Central memory CD8-positive, alpha-beta T cell (primary cell): Measurements from ENCODE around the gene GPA33.
"Not testable (repeated sequence)": the region's sequence is repeated elsewhere in the genome, so short reads cannot be mapped to it uniquely, and the experiment has no call there.

ENCODE experiments used
- ATAC-seq: fragments of 150-1000 bp; cut with Tn5 transposase; replicated peaks from 2 replicates; pipeline ENCODE4 v1.10.0; 2022; ENCODE audit warnings: mild to moderate bottlenecking, moderate FRiP score, moderate number of reproducible peaks; ENCODE audit not compliant: poor library complexity, severe bottlenecking; ENCODE audit errors: extremely low read depth
- DNase-seq, 2 donors: peaks; one replicate each; pipeline ENCODE4 v3.0.0; 2021; ENCODE audit warnings: low spot score in 2 of 2
- H3K27ac Mint-ChIP-seq: one replicate; pipeline ENCODE4 v1.8.0; 2022; ENCODE audit warnings: low read depth, mild to moderate bottlenecking, moderate library complexity, mixed read lengths
- H3K27me3 Mint-ChIP-seq: one replicate; pipeline ENCODE4 v1.8.0; 2022; ENCODE audit warnings: mixed read lengths
- H3K36me3 Mint-ChIP-seq: one replicate; pipeline ENCODE4 v1.8.0; 2022; ENCODE audit warnings: mild to moderate bottlenecking, moderate library complexity, mixed read lengths; ENCODE audit not compliant: insufficient read depth
- H3K4me1 Mint-ChIP-seq: one replicate; pipeline ENCODE4 v1.8.0; 2022; ENCODE audit warnings: mixed read lengths
- H3K4me3 Mint-ChIP-seq: one replicate; pipeline ENCODE4 v1.8.0; 2022; ENCODE audit warnings: mild to moderate bottlenecking, moderate library complexity, mixed read lengths
- H3K9me3 Mint-ChIP-seq: one replicate; pipeline ENCODE4 v1.8.0; 2022; ENCODE audit warnings: mixed read lengths

The GPA33 gene

DNA sequence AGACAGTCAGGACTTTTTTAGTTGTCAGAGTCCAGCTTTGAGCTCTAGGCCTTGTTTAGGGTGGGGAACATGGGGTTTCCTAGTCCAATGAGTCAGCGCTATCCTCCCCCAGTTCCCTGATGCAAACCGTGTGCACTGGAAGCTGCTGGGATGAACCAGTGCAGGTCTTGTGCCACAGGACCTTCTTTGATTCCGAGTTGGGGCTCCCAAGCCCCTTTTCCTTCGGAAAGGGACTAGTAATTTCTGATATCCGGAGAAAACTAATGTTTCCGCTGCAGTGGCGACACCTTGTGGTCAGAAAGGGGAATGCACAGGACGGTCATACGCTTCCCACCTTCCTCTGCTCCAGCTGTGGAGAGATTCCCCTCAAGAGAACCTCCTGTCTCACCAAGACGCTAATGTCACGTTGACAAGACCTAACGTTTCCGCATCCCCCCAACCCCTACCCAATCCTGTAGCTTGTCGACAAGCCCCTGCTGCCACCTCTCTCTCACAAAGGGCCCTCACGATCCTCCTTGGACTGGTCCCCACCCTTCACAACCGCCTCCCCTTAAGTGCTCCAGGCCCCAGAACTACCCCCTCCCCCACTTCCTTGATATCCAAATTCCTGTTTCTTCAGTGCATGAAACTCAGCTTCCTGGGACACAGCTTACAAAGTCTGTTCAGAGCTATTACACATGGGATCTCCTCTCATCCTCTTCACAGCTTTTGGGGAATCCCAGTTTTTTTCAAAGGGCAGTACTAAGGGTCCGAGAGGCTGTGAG is 30.9 kb downstream of the GPA33 start:
- peak; percentile 55 to 69 for DNase-seq
- no peak overlapping the region for H3K4me3 Mint-ChIP-seq
- no peaks in the 10 kb centered on the region for H3K9me3 Mint-ChIP-seq
- H3K36me3 Mint-ChIP-seq = peaks cover 2% of the 10 kb centered on the region
- H3K27ac Mint-ChIP-seq = no peak overlapping the region
- peak; percentile 49 for ATAC-seq
- no peaks in the 10 kb centered on the region for H3K27me3 Mint-ChIP-seq
- peaks cover 5% of the 10 kb centered on the region for H3K4me1 Mint-ChIP-seq

GRCh38 chr1:167057241-167057688 is 32.9 kb downstream of the GPA33 start:
- no peaks in the 10 kb centered on the region for H3K27me3 Mint-ChIP-seq
- no peak overlapping the region for H3K27ac Mint-ChIP-seq
- ATAC-seq (no peak), DNase-seq (no peak)
- H3K36me3 Mint-ChIP-seq = no peaks in the 10 kb centered on the region
- H3K4me3 Mint-ChIP-seq = no peak overlapping the region
- no peaks in the 10 kb centered on the region for H3K9me3 Mint-ChIP-seq
- peaks cover 5% of the 10 kb centered on the region for H3K4me1 Mint-ChIP-seq

DNA sequence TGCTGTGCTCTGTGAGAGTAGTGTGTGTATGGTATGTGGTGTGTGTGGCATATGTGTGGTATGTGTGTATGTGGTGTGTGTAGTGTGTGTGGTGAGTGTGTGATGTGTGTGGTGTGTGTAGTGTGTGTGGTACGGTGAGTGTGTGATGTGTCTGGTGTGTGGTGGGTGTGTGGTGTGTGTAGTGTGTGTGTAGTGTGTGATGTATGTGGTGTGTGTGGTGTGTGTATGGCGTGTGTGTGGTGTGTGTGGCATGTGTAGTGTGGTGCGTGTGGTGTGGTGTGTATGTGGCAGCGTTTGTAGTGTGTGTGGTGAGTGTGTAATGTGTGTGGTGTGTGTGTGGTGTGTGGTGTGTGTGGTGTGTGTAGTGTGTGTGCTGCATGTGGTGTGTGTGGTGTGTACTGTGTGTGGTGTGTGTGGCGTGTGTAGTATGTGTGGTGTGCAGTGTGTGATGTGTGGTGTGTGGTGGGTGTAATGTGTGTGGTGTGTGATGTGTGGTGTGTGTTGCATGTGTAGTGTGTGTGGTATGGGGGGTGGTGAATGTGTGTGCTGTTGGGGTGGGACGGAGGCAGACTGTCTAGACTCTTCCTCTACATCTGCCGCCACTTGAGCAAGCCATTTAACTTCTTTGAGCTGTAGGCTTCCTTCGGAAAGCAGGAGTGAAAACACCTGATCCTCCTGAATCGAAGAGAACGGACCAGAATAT is 33.5 kb downstream of the GPA33 start:
- DNase-seq = no peak
- Mint-ChIP-seq H3K36me3 (no peaks in the 10 kb centered on the region), H3K4me3 (no peak overlapping the region), H3K27ac (no peak overlapping the region), H3K27me3 (no peaks in the 10 kb centered on the region), H3K4me1 (peaks cover 5% of the 10 kb centered on the region), H3K9me3 (no peaks in the 10 kb centered on the region)
- ATAC-seq = no peak

DNA sequence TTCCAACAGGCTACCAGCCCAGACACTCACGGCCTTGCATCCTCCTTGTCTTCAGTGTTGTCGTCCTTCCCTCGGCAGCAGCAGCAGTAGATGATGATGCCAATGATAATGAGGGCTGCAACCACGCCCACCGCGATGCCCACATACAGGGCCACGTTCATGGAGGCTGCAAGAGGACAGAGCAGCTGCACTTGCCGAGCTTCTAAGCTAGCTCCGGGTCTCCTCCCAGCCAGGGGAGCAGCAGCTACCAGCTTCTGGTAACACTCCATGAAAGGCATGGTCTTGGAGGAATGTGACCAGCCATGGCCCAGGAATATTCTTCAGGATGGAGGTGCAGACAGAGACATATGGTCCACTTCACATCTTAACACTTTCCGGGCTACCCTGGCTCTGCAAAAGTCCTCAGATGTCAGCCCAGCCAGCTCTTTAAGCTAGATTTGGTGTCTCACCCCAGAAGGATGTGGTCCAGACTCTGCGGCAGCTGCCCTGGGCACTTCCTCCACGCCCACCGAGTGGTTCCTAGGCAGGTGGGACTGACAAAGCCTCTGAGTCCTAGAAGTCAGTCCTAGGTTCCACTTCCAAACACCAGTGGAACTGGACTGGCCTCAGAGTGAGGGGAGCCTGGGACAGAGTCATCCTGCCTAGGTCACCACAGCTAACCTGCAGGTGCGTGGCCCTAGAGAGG is 35.1 kb downstream of the GPA33 start:
- no peak for ATAC-seq
- Mint-ChIP-seq H3K4me1 (peaks cover 5% of the 10 kb centered on the region), H3K36me3 (no peaks in the 10 kb centered on the region), H3K27ac (no peak overlapping the region), H3K4me3 (no peak overlapping the region), H3K27me3 (no peaks in the 10 kb centered on the region), H3K9me3 (no peaks in the 10 kb centered on the region)
- DNase-seq = no peak

DNA sequence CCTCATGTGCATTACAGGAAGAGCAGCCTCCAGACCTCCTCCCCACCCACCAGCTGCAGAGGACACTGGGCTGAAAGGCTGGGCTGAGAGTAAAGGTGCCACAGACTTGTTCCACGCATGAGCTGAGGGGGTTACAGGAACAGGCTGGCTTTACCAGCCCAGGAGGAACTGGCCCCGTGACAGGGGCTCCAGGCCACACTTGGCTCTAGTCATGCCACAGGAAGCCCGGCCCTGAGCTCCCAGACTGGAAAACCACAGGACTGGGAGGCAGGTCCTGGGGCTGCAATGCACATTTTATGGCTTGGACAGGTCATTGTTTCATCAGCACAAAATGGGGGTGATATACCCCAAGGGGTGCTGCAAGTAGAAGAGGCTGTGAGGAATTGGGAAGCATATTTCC is 35.6 kb downstream of the GPA33 start:
- peaks cover 5% of the 10 kb centered on the region for H3K4me1 Mint-ChIP-seq
- H3K27me3 Mint-ChIP-seq = no peaks in the 10 kb centered on the region
- H3K4me3 Mint-ChIP-seq = no peak overlapping the region
- H3K9me3 Mint-ChIP-seq = no peaks in the 10 kb centered on the region
- DNase-seq = no peak
- no peak for ATAC-seq
- H3K36me3 Mint-ChIP-seq = no peaks in the 10 kb centered on the region
- no peak overlapping the region for H3K27ac Mint-ChIP-seq

DNA sequence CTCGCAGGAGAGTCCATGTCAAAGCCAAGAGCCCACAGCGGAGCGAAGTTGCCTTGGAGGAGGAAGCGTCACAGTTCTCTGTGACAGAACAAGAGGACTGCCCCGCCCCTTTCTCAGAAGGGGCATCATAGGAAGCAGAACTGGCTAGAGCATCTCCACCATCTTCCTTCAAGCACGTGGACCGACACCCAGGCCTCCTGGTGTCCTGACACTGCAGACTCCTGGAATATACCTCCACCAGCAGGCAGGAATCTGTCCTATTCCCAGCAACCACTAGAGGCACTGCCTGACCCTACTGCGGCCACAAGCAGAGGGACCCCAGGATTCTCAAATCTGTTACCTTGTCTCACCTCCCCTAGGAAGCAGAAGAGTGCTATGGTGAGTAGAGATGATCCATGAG is 37.8 kb downstream of the GPA33 start:
- DNase-seq (no peak), ATAC-seq (no peak)
- H3K9me3 Mint-ChIP-seq = no peaks in the 10 kb centered on the region
- no peaks in the 10 kb centered on the region for H3K27me3 Mint-ChIP-seq
- H3K27ac Mint-ChIP-seq = no peak overlapping the region
- no peaks in the 10 kb centered on the region for H3K36me3 Mint-ChIP-seq
- H3K4me3 Mint-ChIP-seq = no peak overlapping the region
- H3K4me1 Mint-ChIP-seq = no peaks in the 10 kb centered on the region

DNA sequence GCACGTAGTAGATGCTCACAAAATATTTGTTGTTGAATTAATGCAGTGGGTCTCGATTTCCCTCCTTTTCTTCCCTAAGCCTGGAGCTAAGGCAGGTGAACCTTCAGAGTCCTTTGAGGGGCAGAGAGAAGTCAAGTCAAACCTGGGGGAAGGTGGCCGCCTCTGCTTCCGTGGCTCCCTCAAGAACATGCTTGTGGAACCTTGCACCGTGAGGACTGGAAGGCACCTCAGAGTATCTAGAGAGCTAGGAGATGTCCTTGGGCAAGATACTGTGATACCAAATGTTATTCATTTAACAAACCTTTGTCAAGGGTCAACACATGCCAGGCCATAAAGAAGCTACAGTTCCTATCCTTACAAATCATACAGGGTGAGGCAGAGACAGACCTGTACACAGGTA is 38.3 kb downstream of the GPA33 start:
- H3K4me1 Mint-ChIP-seq = no peaks in the 10 kb centered on the region
- H3K27ac Mint-ChIP-seq = no peak overlapping the region
- H3K4me3 Mint-ChIP-seq = no peak overlapping the region
- ATAC-seq (no peak), DNase-seq (no peak)
- H3K36me3 Mint-ChIP-seq = no peaks in the 10 kb centered on the region
- no peaks in the 10 kb centered on the region for H3K27me3 Mint-ChIP-seq
- H3K9me3 Mint-ChIP-seq = no peaks in the 10 kb centered on the region

DNA sequence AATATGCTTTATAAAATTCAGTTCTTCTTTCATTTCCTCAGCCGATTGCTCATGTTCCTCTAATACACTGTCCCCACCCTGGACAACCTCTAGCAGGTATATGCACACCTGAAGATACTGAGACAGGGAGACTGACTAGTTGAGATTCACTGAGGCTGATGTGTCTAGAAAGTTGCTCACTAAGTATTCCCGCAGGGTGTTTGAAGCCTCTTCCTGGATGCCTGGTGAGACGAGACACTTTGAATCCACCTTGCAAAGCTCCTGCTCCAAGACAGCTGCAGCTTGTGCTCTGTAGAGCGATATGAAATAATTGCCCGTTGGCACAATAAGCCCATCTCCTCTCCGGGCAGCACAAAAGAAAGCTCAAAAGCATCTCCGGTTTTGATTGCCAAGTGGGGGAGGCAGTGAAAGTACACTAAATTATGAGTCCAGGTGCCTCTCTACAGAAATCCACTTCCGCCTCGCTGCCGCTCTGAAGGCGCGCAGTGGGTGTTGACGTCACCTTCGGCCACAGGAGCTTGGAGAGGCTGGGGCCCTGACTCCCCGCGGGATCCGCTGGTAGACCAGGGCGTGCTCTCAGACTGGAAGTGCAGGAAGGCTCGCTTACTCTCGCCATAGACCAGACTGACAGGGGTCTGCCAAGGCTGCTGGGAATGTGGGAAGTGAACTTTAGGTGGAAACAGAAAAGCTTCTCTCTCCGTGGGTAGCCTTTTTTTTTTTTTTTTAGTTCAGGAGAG is 46.3 kb downstream of the GPA33 start:
- DNase-seq = peak; percentile 34 to 45

DNA sequence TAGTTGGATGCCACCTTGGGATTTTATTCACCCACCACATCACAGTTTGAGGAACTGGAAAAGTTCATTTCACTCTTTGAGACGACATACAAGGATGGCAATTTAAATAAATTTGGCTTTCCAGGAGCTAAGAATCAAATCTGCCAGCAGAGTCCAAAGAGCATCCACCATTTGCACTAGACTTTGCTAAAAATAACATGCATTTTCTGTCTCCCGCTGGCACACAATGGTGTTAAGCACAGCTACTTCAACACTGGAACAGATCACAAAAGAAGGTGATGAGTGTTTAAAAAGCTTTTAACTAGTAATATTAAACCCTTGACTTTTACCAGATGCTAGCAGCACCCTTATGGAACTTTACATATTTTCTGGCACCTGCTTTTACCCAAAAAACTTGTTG is 56.5 kb downstream of the GPA33 start:
- H3K4me3 Mint-ChIP-seq = no peak overlapping the region
- H3K27ac Mint-ChIP-seq = no peak overlapping the region
- DNase-seq (no peak), ATAC-seq (no peak)
- H3K36me3 Mint-ChIP-seq = no peaks in the 10 kb centered on the region
- no peaks in the 10 kb centered on the region for H3K4me1 Mint-ChIP-seq
- H3K9me3 Mint-ChIP-seq = no peaks in the 10 kb centered on the region
- H3K27me3 Mint-ChIP-seq = peaks cover 13% of the 10 kb centered on the region

More for the DNA sequence above, 46.3 kb downstream of the GPA33 start:
- Mint-ChIP-seq H3K4me1 (peaks cover 20% of the 10 kb centered on the region), H3K27ac (peak overlapping the region; percentile 57), H3K36me3 (peaks cover 2% of the 10 kb centered on the region), H3K9me3 (no peaks in the 10 kb centered on the region), H3K27me3 (peaks cover 27% of the 10 kb centered on the region), H3K4me3 (peak overlapping the region; percentile 85)
- ATAC-seq = peak; percentile 97

- H3K36me3 Mint-ChIP-seq, H3K4me3 Mint-ChIP-seq, H3K4me1 Mint-ChIP-seq, H3K9me3 Mint-ChIP-seq, ATAC-seq, H3K27ac Mint-ChIP-seq, DNase-seq: not testable (repeated sequence)
- peaks cover 50% of the 10 kb centered on the region for H3K27me3 Mint-ChIP-seq
Measured at GRCh38 chr1:167029553-167029952, 60.6 kb downstream of the GPA33 start.

- no peak for DNase-seq
- Mint-ChIP-seq H3K27me3 (peaks cover 44% of the 10 kb centered on the region), H3K9me3 (no peaks in the 10 kb centered on the region), H3K4me1 (no peaks in the 10 kb centered on the region), H3K36me3 (no peaks in the 10 kb centered on the region), H3K27ac (no peak overlapping the region), H3K4me3 (no peak overlapping the region)
- no peak for ATAC-seq
Measured at GRCh38 chr1:167022384-167022783, 67.8 kb downstream of the GPA33 start.

DNA sequence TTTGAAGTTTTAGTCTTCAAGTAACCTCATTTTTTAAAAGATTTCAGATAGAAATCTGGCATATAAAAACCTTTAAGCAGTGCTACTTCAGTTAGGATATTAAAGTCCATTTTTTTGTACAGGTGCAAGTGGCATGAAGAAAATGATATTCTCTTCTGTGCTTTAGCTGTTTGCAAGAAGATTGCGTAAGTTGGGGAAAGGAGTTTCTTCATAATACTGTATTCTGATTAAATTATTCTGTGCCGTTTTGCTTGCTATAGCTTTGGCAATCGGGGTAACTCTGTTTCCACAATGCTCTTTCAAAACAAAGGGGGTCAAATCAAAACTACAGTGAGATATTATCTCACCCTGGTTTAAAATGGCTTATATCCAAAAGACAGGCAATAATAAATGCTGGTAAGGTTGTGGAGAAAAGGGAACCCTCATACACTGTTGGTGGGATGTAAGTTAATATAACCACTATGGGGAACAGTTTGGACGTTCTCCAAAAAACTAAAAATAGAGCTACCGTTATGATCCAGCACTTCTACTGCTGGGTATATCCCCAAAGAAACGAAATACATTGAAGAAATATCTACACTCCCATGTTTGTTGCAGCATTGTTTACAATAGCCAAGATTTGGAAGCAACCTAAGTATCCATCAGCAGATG is 74.0 kb downstream of the GPA33 start:
- Mint-ChIP-seq H3K27me3 (peaks cover 46% of the 10 kb centered on the region), H3K27ac (no peak overlapping the region), H3K4me1 (no peaks in the 10 kb centered on the region), H3K9me3 (no peaks in the 10 kb centered on the region), H3K36me3 (no peaks in the 10 kb centered on the region), H3K4me3 (no peak overlapping the region)
- DNase-seq (no peak), ATAC-seq (no peak)
